Measurements from ENCODE around the gene PRKD1. TPM values are rescaled to one million over a fixed set of nuclear protein-coding genes. Genes with fewer than 3 reads are reported as not detected.
"Not testable (repeated sequence)": the region's sequence is repeated elsewhere in the genome, so short reads cannot be mapped to it uniquely, and the experiment has no call there.

Gene PRKD1
- polyA plus RNA-seq, 3 donors = 27.4 to 34.4 (median 32.4) TPM

- not testable (repeated sequence) for DNase-seq
Measured at GRCh38 chr14:29840369-29840892, 87.2 kb downstream of the PRKD1 start.

DNA sequence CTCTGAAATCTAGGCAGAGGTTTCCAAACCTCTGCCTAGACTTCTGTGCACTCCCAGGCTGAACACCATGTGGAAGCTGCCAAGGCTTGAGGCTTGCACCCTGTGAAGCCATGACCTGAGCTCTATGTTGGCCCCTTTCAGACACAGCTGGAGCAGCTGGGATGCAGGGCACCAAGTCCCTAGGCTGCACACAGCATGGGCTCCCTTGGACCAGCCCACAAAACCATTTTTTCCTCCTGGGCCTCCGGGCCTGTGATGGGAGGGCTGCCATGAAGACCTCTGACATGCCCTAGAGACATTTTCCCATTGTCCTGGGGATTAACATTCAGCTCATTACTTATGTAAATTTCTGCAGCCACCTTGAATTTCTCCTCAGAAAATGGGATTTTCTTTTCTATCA is 88.0 kb downstream of the PRKD1 start:
- DNase-seq = not testable (repeated sequence)

DNA sequence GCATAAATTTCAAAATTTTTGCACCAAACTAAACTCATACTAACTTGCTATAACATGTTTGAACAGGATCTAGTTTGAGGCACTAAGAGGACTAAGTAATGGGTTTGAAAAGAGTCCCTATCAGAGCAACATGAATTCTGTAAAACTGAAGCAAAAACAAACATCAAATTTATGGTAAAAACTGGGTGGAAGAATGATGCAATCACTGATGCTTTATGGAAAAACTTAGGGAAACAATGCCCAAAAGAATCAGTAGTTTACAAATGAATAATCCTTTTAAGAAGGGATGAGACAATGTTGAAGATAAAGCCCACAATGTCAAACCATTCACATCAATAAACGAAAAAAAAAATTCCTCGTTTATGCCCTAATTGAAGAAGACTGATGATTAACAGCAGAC is 88.9 kb downstream of the PRKD1 start:
- no peak for DNase-seq

GRCh38 chr14:29836395-29836794 is 91.3 kb downstream of the PRKD1 start:
- no peak for DNase-seq

DNA sequence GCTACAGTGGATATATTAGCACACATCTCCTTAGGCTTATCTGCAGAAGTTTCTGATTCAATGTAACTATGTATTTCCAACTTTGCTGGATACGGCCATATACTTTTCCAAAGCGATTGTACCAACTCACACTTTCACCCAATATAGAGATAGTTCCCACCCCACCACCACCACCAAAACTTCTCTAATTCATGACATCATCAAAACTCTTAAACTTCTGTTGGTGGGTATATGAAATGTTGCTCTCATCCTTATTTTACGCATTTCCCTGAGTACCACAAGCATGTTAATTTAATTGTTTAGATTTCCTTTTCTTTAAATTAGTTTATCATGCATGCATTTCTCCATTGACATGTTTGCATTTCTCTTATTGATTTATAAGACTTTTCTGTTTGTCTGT is 95.6 kb downstream of the PRKD1 start:
- DNase-seq = no peak

DNA sequence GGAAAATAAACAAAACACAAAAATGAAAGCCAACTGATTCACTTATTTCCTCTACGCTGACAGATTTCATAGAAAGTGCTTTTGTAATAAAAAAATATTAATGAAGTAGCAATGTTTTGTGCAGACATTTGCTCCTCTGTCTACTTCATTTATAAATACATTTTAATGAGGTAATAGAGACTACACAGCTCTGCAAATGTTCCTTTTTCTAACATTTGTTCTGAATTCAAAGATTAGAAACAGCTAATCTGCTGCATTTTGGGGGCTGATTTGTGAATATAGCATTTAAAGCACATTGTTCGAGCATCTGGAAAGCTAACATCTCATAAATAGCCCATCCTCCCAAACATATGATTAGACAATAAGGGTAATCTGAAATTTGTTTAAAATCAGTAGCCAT is 97.8 kb downstream of the PRKD1 start:
- no peak for DNase-seq

DNA sequence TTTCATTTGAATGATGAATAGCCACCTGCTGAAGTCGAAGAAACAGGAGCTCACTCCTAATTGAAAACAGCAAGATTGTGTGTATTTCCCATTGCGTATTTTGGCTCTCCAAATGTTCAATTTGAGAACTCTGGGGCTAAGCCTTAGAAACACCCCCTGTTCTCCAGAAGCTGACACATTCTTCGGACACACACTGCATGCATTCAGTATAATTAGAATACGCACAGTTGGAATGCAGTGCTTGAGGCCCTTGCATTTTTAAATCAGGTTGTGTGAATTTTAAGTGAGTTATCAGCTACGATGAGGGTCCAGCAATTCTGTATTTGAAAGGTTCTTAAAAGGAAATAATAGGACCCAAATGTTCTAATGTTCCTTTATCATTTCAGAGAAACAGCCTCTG is 103.8 kb downstream of the PRKD1 start:
- DNase-seq = no peak

- DNase-seq = no peak
Measured at GRCh38 chr14:29822430-29822709, 105.3 kb downstream of the PRKD1 start.

DNA sequence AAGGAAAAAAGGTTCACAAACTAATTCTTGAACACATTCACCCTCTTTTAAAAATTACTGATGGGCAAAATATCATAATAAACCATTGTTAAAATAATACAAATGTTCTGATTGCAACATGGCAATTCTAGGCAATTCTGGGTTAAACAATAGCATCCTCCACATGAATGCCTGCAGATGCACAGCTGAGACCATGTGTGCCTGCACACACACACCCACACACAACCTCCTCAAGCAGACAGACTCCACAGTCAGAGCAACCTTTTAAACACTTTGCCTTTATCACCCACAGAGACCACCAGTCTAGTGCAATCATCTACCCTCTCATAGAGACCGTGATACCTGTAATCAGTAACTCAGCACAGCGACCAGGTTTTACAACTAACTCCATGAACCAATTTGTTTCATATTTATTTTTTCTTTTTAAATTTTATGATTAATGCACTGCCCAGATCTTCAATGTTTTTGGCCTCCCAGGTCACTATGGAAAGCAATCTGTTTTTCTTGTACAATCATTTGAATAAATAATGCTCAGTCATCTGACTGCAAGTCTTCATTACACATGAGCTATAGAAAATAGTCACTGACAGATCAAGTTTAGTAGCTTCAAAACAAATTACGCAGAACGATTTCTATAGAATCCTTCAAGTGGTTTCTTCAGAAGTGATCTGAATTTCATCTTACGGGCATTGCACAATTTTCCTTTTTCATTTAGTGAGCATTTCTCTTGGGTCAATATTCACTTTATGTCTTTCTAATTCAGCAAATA is 105.8 kb downstream of the PRKD1 start:
- DNase-seq = no peak

GRCh38 chr14:29821242-29821641 is 106.4 kb downstream of the PRKD1 start:
- DNase-seq = no peak

DNA sequence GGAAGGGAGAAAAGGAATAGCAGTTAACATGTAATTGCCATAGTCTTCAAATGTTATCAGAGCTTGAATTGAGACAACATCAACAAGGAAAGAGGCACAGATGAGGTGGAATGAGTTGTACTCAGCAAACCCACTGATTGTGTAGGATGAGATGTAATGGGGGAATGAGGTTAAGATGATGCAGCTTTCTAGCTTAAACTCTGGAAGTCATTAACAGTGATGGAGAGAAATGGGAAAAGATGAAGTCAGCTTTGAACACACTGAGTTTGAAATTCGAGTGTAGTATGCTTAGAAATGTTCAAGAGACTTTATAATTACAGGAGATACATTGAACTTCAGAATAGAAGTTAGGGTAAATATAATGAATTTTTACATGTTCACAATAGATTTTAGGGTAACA is 106.9 kb downstream of the PRKD1 start:
- no peak for DNase-seq

DNA sequence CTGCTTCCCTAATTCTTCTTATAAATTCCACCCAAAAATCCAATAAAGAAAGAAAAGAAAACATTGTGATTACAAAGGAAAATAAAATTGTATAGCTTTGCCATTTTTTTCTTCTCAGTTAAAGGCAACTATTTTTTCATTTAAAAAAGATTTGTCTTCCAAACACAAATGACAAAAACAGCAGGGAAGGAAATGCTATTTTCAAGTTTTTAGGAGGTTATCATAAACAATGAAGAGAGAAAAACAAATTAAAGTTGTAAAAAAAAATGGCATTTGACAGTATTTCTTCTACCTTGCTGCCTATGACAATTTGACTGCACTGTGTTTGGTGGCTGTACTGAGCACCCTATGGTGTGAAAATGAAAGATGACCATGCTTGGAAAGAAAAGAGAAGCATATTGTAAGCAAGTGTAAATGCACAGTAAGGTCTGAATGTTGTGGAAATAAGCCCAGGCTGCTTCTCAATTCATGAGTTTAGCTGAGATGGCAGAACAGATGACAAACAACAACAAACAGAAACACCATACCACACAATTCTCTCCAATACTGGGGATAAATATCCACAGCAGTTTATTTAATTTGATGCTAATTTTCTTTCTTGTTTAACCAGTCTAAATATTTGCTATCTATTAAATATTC is 109.8 kb downstream of the PRKD1 start:
- DNase-seq = no peak

GRCh38 chr14:29815016-29815674 is 112.5 kb downstream of the PRKD1 start:
- DNase-seq = no peak

DNA sequence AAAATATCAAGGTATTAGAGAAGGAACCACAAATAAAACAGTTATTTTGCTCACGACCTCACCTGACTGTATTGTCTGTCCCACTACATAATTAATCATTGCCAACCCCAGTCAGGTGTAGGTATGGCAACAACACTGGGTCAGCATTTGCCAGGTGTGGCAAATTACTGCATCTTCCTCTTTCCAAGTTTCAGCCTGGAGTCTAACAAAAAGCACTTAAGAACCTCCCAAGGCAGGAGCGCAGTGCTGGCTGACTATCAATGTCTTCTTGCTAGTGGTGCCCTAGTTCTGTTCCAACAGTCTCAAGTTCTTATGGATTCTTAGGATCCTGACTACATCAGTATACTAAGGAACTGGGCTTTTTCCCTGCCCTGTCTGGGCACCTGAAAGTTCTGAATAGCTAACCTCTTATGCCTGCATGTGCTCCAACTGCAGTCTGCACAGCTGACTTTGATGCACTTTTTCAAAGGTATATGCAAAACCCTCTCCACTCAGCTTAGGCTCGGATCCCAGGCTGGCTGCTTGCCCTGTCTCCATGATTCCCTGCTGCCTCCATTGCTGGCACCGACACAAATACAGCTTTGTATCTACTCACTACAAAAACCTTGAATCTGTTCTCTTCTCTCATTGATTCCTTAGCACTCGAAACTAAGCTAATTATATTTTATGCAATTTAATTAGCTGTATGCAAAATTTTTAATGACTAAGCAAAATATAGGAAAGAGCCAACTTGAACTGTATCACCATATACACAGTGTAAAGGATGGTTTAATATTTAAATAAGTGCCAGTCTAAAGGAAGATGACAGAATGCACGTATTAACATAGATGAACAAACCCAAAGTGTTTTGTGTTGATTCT is 113.3 kb downstream of the PRKD1 start:
- DNase-seq = no peak

DNA sequence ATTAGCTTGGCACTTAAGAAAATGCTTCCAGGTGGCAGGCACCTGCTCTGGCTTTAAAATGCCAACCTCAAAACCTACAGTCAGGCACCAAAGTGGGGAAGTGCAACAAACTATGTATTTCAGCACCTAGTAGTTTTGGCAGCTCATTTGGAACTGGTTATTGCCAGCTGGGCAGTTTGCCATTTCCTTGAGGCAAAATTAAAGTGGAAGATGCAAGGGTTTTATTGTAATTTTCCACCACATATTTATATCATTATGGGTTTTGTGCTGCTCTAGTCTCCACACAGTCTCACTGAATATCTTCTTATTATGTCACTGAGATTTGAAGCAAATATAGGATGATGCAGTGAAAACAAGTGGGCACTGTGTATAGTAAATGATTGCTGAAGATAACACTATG is 117.0 kb downstream of the PRKD1 start:
- no peak for DNase-seq

DNA sequence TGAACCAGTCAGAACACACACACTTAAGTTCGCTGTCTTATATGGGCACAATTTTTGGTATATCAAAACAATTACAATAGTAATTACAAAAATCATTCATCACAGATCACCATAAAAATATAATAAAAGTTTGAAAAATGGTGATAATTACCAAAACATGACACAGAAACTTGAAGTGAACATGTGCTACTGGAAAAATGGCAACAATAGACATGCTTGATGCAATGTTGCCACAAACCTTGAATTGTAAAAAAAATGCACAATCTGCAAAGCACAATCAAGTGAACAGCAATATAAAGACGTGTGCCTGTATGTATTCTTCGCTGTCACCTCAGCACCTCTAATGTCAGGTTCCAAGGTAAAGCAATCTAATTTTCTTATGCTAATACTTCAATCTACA is 117.6 kb downstream of the PRKD1 start:
- no peak for DNase-seq

- DNase-seq = no peak
Measured at GRCh38 chr14:29806124-29806517, 121.5 kb downstream of the PRKD1 start.

DNA sequence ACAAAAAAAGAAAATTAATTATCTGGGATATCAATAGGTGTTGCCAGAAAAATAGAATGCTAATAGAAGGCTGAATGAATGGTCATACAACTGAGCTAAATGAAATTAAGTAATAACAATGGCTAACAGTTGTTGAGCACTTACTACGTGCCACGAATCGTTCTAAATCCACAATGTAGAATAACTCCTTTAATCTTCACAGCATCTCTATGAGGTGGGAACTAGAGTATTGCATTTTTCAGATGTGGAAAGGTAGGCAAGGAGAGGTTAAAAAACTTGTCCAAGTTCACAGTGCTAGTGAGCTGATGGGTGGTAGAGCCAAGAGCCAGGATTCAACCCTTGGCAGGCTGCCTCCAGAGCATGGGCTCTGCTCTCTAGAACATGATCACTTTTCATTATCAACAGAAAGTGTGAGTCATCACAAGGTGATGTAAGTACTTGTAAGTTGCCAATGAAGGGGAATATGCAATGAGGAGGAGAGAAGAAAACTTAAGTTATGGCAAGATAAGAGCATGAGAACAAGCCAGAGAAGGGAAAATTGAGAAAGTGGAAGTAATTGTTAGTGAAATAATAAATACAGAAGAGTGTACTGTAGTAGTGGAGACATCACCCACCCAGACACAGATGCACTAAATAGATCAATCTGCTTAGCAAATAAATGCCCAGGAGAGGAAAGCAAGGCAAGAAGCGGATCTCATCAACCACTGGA is 122.1 kb downstream of the PRKD1 start:
- DNase-seq = no peak

DNA sequence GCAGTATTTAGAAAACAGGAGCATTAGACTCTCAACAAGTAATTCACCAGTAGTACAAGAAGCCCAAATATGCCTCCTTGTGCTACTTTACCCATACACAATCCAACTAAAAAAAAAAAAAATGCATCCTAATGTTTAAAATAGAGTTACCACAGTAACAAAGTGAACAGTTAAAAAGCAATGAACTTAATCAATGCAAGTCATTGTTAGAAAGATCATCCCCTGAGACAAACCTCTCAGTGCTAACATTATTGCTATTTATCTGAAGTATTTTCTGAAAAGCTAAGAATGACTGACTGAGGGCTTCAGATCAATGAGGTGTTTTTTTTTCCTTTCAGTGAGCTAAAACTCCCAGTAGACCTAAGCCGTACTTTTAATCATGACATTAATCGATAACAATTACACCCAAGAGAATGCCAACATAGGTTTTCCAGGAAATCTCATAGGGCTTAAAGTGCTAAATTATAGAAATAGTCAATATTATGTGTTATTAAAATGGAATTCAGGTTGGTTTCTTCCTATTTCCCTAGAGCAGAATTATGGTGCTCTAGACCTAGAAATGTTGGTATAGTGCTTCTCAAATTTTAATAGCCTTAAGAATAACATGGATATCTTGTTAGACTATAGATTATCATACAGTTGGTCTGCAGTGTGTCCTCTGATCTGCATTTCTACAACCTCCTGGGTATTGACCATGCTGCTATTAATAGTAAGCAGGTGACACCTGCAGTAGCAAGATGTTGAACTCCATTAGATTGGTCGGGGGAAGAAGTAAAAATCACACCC is 123.0 kb downstream of the PRKD1 start:
- DNase-seq = no peak

DNA sequence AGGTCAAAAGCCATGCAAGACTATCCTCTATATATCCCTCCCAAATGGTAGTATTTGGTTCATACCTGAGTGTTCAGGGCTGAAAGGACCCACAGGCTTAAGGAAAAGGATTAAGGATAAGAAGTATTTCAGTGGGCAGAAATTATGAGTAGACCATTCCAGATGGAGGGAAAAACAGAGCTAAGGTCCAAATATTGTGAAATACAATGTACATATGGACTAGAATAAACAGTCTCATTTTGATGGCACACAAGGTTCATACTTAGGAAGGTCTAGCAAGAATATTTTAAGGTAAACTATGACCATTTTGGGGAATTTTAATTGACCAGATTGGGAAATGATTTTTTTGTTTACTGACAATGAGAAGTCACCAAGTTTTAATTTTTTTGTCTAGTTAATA is 124.6 kb downstream of the PRKD1 start:
- no peak for DNase-seq

- DNase-seq = no peak
Measured at GRCh38 chr14:29802211-29802610, 125.4 kb downstream of the PRKD1 start.

Measured in renal pelvis (tissue), 4 donors.